Stimulated activated naive CD4-positive, alpha-beta T cell treated with Interleukin-2 at 50 U/mL for 16 hours (primary cell): ENCODE data around the gene NCAPG2.

ENCODE experiments used
- DNase-seq: peaks from one replicate; lab custom pipeline; 2025; lab: John Stamatoyannopoulos, UW

Gene NCAPG2, protein sequence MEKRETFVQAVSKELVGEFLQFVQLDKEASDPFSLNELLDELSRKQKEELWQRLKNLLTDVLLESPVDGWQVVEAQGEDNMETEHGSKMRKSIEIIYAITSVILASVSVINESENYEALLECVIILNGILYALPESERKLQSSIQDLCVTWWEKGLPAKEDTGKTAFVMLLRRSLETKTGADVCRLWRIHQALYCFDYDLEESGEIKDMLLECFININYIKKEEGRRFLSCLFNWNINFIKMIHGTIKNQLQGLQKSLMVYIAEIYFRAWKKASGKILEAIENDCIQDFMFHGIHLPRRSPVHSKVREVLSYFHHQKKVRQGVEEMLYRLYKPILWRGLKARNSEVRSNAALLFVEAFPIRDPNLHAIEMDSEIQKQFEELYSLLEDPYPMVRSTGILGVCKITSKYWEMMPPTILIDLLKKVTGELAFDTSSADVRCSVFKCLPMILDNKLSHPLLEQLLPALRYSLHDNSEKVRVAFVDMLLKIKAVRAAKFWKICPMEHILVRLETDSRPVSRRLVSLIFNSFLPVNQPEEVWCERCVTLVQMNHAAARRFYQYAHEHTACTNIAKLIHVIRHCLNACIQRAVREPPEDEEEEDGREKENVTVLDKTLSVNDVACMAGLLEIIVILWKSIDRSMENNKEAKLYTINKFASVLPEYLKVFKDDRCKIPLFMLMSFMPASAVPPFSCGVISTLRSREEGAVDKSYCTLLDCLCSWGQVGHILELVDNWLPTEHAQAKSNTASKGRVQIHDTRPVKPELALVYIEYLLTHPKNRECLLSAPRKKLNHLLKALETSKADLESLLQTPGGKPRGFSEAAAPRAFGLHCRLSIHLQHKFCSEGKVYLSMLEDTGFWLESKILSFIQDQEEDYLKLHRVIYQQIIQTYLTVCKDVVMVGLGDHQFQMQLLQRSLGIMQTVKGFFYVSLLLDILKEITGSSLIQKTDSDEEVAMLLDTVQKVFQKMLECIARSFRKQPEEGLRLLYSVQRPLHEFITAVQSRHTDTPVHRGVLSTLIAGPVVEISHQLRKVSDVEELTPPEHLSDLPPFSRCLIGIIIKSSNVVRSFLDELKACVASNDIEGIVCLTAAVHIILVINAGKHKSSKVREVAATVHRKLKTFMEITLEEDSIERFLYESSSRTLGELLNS

DNA sequence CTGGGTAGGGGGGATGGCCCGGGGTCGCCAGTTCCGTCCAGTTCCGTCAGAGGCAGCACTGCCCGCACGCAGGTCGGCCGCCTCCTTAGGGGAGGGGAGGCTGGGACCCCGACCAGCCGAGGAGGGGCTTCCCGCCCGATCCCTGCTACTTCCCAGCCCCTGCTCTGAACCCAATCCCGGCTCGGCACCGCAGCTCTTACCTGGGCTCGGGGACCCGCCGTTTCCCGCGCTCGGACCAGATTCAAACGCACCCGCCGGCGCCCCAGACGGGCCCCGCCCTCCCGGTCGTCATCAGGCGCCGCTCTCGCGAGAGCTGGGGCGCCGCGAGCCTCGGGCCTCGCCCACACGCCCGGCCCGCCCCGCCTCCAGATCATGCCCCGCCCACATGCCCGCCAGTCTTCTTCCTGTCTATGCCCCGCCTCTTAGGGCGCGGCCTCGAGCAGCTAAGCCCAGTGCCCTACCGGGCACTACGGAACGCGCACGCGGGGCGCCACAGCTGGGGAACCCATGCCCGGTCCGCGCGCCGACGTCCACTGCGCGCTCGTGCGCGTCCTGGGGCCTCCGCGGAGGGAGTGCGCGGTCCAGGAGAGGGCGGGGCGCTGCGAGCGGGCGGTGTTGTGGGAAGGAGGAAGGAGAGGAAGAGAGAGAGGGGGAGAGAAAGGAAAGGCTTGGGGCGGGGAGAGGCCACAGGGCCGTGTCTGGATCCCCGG is at the start of gene NCAPG2:
Gene NCAPG2, minus strand, starts transcription at position 281 of the 710 bp plus-strand sequence. CDS start 2,905 bp downstream, outside the sequence.
- peak; percentile 97 for DNase-seq

DNA sequence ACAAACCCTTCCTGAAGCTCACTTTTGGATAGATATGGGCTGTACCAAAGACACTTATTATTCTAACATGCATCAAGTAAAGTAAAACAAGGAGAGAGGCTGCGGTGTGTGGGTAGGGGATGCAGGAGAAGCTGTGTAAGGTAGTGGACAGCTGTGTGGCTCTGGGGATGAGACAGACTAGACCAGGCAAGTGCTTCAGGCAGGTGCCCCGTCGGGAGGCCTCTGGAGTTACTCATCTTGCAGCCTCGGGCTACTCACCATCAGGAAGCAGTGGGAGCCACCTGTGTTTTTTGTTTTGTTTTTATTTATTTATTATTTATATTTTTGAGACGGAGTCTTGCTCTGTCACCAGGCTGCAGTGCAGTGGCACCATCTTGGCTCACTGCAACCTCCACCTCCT is 49.3 kb upstream of the NCAPG2 start:
- DNase-seq: no peak

DNA sequence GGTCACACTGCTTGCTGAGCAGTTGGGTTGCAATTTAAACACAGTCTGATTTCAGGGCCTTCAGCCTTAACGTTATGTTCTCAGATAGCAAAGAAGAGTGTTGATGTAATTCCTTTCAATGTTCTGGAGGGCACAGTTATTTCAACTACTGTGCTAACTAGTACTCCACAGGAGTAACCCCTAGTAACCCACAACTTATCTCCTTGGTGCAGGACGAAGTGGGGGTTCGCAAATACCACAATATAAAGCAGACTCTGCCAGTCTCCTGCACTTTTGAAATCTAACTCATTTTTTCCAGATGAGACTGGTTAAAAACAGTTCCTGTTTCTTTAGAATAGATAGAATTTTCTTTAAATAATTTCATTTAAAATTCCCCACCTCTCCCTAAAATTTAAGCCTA is 47.1 kb upstream of the NCAPG2 start:
- no peak for DNase-seq

DNA sequence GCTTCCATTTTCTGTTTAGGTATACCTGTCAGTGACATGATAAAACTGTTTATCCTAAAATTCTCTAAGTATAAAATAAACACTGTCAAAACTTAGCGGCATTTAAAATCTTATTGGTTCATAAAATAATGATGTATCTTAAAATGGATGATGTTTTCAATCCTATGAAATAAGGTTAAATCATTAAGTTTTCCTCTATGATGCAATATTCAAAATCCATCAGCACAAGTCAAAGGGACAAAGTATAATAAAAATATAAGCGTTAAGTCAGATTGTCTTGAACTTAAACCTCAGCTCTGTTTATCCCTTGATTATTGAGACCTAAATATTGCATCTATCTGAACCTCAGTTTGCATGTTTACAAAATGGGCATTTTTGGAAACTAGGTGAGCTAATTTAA is 46.6 kb upstream of the NCAPG2 start:
- DNase-seq: no peak

DNA sequence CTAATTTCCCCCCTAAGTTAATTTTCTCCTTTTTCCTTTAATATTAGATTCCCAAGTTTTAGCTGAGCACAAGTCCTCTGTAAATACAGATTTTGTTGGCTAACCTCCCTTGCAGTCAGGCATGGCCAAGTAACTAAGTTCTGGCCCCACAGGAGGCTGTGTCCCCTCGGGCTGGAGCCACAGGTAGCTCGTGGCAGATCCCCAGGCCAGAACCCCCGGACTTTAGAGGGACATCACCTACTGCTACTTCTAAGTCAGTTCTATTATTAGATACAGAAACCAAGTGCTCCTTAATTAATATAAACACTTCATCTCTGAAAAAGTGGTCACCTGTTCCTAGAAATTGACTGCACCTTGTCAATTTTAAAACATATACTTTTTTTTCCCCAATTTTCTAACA is 46.1 kb upstream of the NCAPG2 start:
- no peak for DNase-seq

DNA sequence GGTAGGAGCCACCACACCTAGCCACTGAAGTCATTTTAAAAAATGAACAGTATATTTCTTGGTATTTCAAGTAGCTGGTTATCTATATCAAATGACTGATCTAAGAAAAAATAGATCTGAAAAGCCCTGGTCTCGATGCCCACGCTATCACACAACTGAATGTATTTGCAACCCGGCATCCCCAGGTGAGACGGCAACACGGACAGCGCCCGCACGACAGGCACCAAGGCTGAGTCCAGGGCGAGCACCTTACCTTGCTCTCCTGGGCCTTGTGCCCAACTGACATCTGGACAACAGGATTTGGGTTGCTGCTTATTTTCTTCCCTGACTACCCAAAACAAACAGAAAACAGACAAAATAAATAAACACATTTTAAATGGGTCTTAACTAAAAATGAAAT is 44.8 kb upstream of the NCAPG2 start:
- DNase-seq: no peak

DNA sequence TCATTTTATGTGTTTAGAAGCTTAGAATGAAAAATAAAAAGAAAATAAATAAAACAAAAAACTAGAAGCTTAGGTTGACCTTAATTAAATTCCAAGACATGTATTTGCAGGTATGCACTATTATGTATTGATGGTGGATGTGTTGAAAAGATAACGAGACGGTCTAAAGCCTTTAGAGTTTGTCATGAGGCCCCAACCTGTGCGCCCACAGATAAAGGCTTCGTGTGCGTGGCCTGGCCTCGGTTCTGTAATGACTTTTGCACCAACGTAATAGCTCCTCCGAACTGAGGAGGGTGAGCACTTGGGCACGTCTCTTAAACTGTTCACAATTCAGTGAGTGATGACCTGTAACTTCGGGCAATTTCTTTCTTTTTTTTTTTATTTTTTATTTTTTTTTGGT is 43.7 kb upstream of the NCAPG2 start:
- DNase-seq: no peak

DNA sequence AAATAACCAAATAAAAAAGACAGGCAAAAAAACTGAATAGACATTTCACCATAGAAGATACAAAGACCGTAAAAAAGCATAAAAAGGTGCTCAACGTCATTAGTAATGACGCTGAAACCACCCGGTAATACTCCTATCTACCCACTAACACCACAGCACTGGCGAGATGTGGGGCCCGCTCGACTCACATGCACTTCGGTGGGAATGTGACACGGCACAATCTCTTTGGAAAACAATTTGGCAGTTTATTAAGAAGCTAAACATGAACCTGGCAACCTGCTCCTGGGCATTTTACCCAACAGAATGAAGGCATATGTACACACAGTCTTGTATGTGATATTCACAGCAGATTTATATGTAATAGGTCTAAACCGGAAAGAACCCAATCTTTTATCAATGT is 42.8 kb upstream of the NCAPG2 start:
- DNase-seq: no peak

DNA sequence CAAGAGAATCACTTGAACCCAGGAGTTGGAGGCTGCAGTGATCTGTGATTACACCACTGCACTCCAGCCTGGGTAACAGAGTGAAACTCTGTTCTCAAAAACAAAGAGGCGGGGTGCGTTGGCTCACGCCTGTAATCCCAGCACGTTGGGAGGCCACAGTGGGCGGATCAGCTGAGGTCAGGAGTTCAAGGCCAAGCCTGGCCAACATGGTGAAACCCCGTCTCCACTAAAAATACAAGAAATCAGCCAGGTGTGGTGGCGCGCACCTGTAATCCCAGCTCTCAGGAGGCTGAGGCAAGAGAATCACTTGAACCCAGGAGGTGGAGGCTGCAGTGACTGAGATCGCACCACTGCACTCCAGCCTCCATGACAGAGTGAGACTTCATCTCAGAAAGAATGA is 42.4 kb upstream of the NCAPG2 start:
- no peak for DNase-seq

DNA sequence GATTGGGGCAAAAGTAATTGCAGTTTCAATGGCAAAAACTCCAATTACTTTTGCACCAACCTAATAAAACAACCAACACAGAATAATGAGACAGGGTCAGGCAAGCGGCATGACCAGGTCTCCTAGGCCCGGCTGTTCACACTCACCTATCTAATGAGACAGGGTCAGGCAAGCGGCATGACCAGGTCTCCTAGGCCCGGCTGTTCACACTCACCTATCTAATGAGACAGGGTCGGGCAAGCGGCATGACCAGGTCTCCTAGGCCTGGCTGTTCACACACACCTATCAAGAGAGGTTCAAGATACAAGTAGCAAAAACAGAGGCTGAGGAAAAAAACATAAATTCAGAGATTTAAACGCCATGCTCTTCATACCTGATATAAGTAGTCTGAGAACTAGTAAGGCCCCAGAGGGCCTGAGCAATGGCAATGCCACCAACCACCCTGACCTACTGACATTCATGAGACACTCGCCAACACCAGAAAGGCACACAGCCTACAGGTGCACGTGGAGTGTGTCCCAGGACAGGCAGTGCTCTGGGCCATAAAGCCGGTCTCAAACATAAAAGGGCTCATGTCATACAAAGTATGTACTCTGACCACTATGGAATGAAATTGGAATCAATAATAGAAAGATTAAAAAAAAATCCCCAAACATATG is 40.6 kb upstream of the NCAPG2 start:
- DNase-seq: no peak

DNA sequence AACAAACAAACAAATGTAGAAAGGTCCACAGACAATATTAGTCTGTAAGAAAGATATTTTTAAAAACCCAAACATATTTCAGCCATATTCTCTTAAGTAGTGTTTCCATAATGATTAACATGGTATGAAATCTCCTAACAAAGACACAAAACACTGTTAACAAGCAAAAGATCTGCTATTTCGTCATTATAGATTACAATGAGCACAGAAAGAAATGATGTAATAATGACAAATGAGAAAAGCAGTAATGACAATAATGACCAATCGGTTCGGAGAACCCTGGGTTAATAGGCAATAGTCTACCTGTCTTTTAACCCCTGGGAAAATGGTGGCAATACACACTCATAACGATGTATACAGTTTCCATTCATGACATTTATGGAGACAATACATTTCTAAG is 39.5 kb upstream of the NCAPG2 start:
- DNase-seq: no peak

DNA sequence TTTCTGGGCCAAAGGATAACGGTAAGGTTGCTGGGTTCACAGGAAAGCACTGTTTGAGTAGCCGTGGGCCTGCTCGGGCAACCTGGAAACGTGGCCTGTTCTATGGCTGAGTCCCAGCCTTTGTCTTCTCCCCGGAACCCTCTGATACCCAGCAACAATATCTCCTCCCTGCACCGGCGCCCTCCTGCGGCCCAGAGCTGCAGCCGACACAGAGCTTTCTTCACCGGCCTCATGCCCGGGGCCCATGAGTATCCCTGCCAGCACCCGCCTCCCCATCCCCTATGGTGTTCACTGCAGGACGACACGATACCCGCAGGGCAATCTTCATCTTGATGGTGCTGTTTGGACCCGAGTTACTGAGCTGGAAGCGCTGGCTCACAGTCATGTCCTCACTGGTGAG is 38.6 kb upstream of the NCAPG2 start:
- no peak for DNase-seq

DNA sequence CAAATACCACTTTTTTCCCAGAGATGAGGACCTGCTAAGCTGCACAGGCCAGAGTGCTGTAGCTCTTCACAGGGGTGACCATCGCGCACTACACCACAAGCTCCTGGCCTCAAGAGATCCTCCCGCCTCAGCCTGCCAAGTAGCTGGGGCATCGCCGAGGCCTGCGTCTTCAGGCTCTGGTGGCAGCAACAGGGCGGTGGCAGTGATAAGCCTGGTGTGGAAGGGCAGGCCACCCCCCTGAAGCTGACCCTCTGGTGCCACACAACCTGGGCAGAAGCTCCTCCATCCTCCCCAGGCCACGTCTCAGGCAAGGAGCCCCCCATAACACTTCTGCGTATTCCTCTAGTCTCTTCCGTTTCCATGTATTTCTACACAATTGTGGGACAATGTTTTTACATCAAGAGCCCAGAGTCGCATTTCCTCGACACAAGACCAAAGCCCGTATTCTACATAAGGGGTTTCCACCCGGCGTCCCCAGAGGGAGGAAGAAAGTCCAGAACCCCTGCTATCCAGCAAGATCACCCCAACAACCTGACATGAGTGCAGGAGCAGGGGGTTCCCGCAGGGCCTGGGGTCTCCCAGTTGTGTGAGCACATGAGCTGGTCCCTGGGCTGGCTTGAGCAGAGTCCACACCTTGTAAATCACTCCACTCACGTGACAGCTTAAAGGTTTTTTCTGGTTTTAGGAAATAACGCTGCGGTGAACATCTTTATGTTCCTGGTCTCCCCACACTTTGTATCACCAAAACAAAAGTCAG is 37.6 kb upstream of the NCAPG2 start:
- DNase-seq: no peak

DNA sequence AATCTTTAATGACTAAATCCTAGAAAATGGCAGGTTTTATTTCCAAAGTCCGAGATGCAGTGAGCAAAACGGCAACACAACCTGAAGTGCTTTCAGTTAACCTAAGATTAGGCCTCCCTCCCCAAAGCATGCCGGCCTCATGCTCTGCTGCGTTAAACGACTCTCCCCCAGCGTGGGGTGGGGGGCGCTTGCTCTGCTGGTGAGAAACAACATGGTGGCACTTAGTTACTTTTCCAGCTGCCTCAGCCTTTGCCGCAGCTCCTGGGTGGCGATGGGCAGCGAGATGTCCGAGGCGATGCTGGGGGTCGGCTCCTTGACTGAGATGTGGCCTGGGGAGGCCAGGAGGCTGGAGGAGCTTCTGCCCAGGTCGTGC is 36.7 kb upstream of the NCAPG2 start:
- no peak for DNase-seq

DNA sequence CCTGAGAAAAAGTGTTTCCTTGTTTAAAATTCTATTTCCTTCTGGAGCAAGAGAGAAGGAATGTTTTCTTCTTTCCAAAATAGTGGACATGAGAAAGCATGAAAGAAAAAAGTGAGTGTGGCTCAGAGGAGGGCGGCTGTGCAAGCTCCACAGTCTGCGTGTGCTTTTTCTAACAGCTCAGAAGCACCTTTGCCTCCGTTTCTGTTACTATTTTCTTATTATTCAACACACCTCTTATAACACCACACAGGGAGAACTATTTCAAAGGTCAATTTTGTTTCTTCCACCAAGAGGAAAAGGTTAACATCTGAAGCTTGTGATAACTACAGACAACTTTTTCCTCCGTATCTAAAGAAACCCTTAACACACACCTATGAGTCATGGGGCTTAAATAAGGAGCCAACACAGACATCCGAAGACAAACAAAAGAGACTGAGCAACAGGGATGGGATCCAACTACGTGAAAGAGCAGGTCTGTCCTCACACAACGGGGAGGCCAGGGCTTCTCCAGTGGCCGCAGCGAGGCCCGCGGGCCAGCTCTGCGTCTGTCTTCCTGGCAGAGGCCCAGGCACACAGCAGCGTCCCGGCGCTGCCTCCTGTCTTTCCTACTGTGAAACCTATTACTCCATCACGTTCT is 36.2 kb upstream of the NCAPG2 start:
- no peak for DNase-seq

DNA sequence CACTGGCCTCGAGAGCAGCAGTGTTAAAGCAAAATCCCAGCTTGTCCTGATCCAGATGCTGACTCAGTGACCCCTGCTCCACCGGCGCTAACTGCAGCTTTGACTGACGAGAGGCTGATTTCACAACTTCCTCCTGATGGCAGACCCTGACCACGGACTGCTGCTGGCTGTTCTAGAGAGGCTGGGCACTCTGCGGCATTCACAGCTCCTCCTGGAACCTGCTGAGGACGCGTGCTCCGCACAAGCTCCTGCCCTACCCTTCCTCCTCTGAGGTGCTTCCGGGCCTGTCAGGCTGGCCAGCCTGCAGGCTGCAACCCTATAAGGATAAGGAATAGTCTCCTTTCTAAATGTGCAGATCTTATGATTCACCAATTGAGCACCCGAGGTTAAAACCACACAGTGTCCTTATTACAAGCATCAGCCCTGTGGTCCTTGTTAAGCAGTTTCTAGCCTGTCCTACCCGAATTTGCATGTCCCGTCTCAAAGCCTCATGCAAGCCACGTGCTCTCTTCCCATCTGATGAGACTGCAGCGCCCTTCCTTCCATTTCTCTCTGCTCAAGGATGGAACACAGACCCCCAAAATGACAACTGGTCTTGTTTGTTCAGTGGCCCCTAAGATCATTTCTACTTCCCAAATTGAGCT is 35.5 kb upstream of the NCAPG2 start:
- DNase-seq: no peak

DNA sequence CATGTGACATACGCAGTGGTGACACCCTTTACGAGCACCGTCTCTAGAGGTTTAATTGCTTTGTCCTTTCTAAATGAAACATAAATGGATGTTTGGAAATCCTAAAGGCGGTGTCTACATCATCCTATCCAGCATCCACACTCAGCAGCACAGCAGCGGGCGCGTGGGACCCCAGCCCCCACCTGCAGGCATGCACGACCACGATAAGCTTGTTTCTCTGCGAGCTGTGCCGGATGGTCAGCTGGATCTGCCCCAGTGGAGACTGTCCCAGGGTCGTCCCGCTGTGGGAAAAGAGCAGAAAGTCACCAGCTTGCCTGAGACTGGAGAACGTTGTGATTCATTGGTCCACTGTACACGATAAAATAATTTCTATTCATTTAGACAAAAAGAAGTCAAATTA is 34.2 kb upstream of the NCAPG2 start:
- DNase-seq: no peak

DNA sequence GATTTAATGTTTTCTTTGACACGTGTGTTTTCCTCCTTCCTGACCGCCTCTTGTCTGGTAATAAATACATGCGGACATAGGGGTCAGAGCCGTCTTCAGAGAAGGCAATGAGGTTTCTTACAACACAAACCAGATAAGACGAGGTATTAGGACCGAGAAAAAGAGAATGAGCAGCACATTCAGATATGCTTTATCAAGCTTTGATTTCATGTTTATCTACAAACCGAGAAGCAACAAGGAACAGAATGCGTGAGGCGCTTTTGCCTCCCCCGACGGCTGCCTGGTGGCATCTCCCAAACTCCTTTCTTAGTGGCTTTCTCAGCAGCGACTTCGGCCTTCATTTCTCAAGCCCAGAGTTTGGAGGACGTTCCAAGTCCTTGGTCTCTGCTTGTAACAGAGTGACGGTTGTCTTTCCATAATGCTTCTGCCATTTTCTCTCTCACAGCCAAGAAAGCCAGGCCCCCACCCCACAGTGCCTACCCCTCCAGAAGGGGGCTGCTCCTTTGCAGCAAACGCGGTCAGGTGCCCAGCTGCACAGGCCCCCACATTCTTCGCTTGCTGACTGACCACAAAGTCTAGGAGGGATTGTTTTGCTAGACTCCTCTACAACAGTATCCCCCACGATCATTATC is 32.6 kb upstream of the NCAPG2 start:
- no peak for DNase-seq

DNA sequence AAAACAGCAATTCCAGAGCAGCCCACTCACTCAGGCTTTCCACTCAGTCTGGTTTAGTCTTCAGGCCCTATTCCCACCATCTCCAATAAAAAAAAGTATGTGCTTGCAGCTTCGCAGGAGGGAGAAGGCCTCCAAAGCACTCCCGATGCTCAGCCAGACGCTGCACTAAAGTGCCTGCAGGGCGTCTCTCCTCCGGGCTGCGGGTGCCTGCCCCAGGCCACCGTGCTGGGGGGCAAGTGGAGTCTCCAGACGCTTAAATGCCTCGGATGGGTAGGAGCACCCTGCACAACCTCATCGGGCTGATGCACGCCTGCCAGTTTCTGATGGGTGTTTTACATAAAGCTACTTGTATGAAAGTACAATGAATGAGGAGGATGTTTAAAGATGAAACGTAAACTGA is 31.3 kb upstream of the NCAPG2 start:
- no peak for DNase-seq
